Right cardiac atrium (tissue), 5 donors: Measurements from ENCODE around the gene ZNF488. TPM values are rescaled to one million over a fixed set of nuclear protein-coding genes. Genes with fewer than 3 reads are reported as not detected.

Experiments used
- ATAC-seq, 2 donors: fragments of 200-7000 bp; cut with Tn5 transposase; one replicate each; pipeline versions ENCODE4 v1.8.0 to v1.9.1; 2020; ENCODE audit warnings: moderate library complexity in 2 of 2, mild to moderate bottlenecking in 1 of 2
- DNase-seq, 3 donors: peaks; one replicate each; pipeline ENCODE4 v3.0.0-alpha.2; 2020
- H3K27ac ChIP-seq: one replicate; pipeline ENCODE4 v1.5.1; 2013; ENCODE audit warnings: mild to moderate bottlenecking, low read length, control low read depth, moderate library complexity
- H3K27me3 ChIP-seq: one replicate; pipeline ENCODE4 v1.6.1; 2013; ENCODE audit not compliant: control insufficient read depth, insufficient read depth
- H3K4me1 ChIP-seq: one replicate; pipeline ENCODE4 v1.6.1; 2013; ENCODE audit warnings: low read length; ENCODE audit not compliant: control insufficient read depth, insufficient read depth
- H3K4me3 ChIP-seq: one replicate; pipeline ENCODE4 v1.5.1; 2013; ENCODE audit warnings: low read length, control low read depth
- H3K9me3 ChIP-seq: one replicate; pipeline ENCODE4 v1.6.1; 2013; ENCODE audit warnings: low read length; ENCODE audit not compliant: control insufficient read depth
- WGBS: extraction: QIAGEN DNeasy Blood & Tissue Kit; methylation state at CpG from one replicate; pipeline ENCODE4 v1.1.7; 2013; 5-methylcytosine and 5-hydroxymethylcytosine counted together
- intact Hi-C, 4 donors: fragments of 100-400 bp; cut with DNase I; formaldehyde crosslinking; loops; one replicate each; pipeline versions ENCODE4 v1.11.0 to v1.14.0; 2022 to 2023
- polyA plus RNA-seq: library from polyadenylated mRNA; stranded (reverse); fragments of 200-250 nt; gene quantifications from one replicate; pipeline ENCODE4 v1.2.3, GENCODE V29; 2013
- total RNA-seq, 4 donors: library from RNA; stranded (reverse); fragmentation: NEBNext Ultra II Directional; extraction: Animal tissue kit (Norgen Biotek cat#: 25700); gene quantifications; one replicate each; pipeline ENCODE4 v1.2.1, GENCODE V29; 2021
- donor health status: healthy with polysubstance abuse.
- donor health status: DM: no; HTN: yes; CAD: no.
- donor health status: DM: no; HTN: no; CAD: no.
- donor health status: DM: no; HTN: yes; CAD: no; lungs with severe emphysema.
- donor health status: DM: yes; HTN: yes; CAD: no.

The ZNF488 gene
- total and polyA plus RNA-seq, 5 donors: 0.02 TPM; not detected in 4

GRCh38 chr10:47354900-47355299 lies 29.2 kb downstream of the ZNF488 start:
- ATAC-seq (no peak), DNase-seq (no peak)
- 77% methylated on average over 1 of the region's 1 CpG for WGBS
- H3K4me3 ChIP-seq: no peak overlapping the region
- H3K9me3 ChIP-seq: no peaks in the 10 kb centered on the region
- H3K27ac ChIP-seq: no peak overlapping the region
- intact Hi-C loops: no loop called here
- H3K4me1 ChIP-seq: no peaks in the 10 kb centered on the region
- no peaks in the 10 kb centered on the region for H3K27me3 ChIP-seq

GRCh38 chr10:47354165-47354564 lies 29.9 kb downstream of the ZNF488 start:
- no peak for DNase-seq
- Histone ChIP-seq H3K4me3 (no peak overlapping the region), H3K9me3 (no peaks in the 10 kb centered on the region), H3K27me3 (no peaks in the 10 kb centered on the region), H3K27ac (no peak overlapping the region), H3K4me1 (no peaks in the 10 kb centered on the region)
- no peak for ATAC-seq
- intact Hi-C loops: no loop called here
- WGBS: 63% methylated on average over 4 of the region's 4 CpGs

DNA sequence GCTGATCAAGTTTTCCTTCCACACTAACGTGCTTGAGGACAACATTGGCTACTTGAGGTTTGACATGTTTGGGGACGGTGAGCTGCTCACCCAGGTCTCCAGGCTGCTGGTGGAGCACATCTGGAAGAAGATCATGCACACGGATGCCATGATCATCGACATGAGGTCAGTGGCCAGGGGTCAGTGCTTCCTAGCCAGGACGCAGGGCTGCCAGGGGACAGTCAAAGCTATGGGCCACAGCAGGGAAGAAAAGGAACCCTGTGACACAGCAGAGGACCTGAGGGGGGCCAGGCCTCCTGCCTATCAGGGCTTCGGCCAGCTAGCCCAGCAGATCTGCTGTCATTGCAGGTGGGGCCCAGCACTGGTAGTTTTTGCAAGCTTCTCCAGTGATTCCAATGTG lies 30.7 kb downstream of the ZNF488 start:
- WGBS: 91% methylated on average over 6 of the region's 6 CpGs
- DNase-seq (no peak), ATAC-seq (no peak)

GRCh38 chr10:47351899-47352815 lies 31.9 kb downstream of the ZNF488 start:
- H3K27ac ChIP-seq: no peak overlapping the region
- no peaks in the 10 kb centered on the region for H3K9me3 ChIP-seq
- H3K4me1 ChIP-seq: no peaks in the 10 kb centered on the region
- intact Hi-C loops: no loop called here
- no peaks in the 10 kb centered on the region for H3K27me3 ChIP-seq
- ATAC-seq (no peak), DNase-seq (no peak)
- 81% methylated on average over 14 of the region's 14 CpGs for WGBS
- H3K4me3 ChIP-seq: no peak overlapping the region

More for the DNA sequence above, 30.7 kb downstream of the ZNF488 start:
- H3K4me3 ChIP-seq: no peak overlapping the region
- intact Hi-C loops: no loop called here
- H3K4me1 ChIP-seq: no peaks in the 10 kb centered on the region
- H3K27me3 ChIP-seq: no peaks in the 10 kb centered on the region
- no peaks in the 10 kb centered on the region for H3K9me3 ChIP-seq
- H3K27ac ChIP-seq: no peak overlapping the region

GRCh38 chr10:47350671-47351640 lies 33.1 kb downstream of the ZNF488 start:
- no peaks in the 10 kb centered on the region for H3K27me3 ChIP-seq
- 93% methylated on average over 39 of the region's 39 CpGs for WGBS
- H3K4me1 ChIP-seq: no peaks in the 10 kb centered on the region
- intact Hi-C loops: no loop called here
- H3K4me3 ChIP-seq: no peak overlapping the region
- DNase-seq: no peak
- no peak for ATAC-seq
- no peak overlapping the region for H3K27ac ChIP-seq
- no peaks in the 10 kb centered on the region for H3K9me3 ChIP-seq

- H3K4me1 ChIP-seq: no peaks in the 10 kb centered on the region
- ATAC-seq: no peak
- no peak overlapping the region for H3K4me3 ChIP-seq
- DNase-seq: no peak
- intact Hi-C loops: no loop called here
- no peak overlapping the region for H3K27ac ChIP-seq
- WGBS: 95% methylated on average over 31 of the region's 31 CpGs
- no peaks in the 10 kb centered on the region for H3K27me3 ChIP-seq
- H3K9me3 ChIP-seq: no peaks in the 10 kb centered on the region
Measured at GRCh38 chr10:47349941-47350371, 34.1 kb downstream of the ZNF488 start.

GRCh38 chr10:47349516-47349915 lies 34.6 kb downstream of the ZNF488 start:
- intact Hi-C loops: no loop called here
- Histone ChIP-seq H3K4me1 (no peaks in the 10 kb centered on the region), H3K4me3 (no peak overlapping the region), H3K27me3 (no peaks in the 10 kb centered on the region), H3K9me3 (no peaks in the 10 kb centered on the region), H3K27ac (no peak overlapping the region)
- WGBS: 93% methylated on average over 22 of the region's 22 CpGs
- ATAC-seq: no peak
- DNase-seq: no peak

GRCh38 chr10:47348661-47349470 lies 35.2 kb downstream of the ZNF488 start:
- H3K27me3 ChIP-seq: no peaks in the 10 kb centered on the region
- DNase-seq: no peak

GRCh38 chr10:47348138-47348651 lies 35.9 kb downstream of the ZNF488 start, which contains the start of gene RBP3:
RBP3 (plus strand) TSS chr10:47348363; CDS start chr10:47348485, 122 bp downstream.
- no peak within 1 kb of the TSS for H3K27ac ChIP-seq
- H3K4me3 ChIP-seq: no peak within 1 kb of the TSS
- WGBS: 81% methylated on average over 5 of the region's 5 CpGs
- H3K4me1 ChIP-seq: no peaks in the 10 kb centered on the region
- no peaks in the 10 kb centered on the region for H3K9me3 ChIP-seq
- no peak for DNase-seq
- H3K27me3 ChIP-seq: no peaks in the 10 kb centered on the region
- intact Hi-C loops: no loop called here
- no peak for ATAC-seq

More at GRCh38 chr10:47348661-47349470, 35.2 kb downstream of the ZNF488 start:
- no peaks in the 10 kb centered on the region for H3K9me3 ChIP-seq
- H3K4me3 ChIP-seq: no peak overlapping the region
- intact Hi-C loops: no loop called here
- no peak for ATAC-seq
- no peaks in the 10 kb centered on the region for H3K4me1 ChIP-seq
- WGBS: 88% methylated on average over 36 of the region's 36 CpGs
- no peak overlapping the region for H3K27ac ChIP-seq

DNA sequence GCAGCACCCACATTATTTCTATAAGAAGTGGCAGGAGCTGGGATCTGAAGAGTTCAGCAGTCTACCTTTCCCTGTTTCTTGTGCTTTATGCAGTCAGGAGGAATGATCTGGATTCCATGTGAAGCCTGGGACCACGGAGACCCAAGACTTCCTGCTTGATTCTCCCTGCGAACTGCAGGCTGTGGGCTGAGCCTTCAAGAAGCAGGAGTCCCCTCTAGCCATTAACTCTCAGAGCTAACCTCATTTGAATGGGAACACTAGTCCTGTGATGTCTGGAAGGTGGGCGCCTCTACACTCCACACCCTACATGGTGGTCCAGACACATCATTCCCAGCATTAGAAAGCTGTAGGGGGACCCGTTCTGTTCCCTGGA lies 36.8 kb downstream of the ZNF488 start:
- Histone ChIP-seq H3K27me3 (no peaks in the 10 kb centered on the region), H3K9me3 (no peaks in the 10 kb centered on the region), H3K27ac (no peak overlapping the region), H3K4me1 (no peaks in the 10 kb centered on the region), H3K4me3 (no peak overlapping the region)
- 68% methylated on average over 4 of the region's 4 CpGs for WGBS
- intact Hi-C loops: no loop called here
- no peak for DNase-seq
- ATAC-seq: no peak
